Fibroblast of villous mesenchyme (primary cell): Measurements from ENCODE around the gene NR1D2. TPM values are rescaled to one million over a fixed set of nuclear protein-coding genes. Genes with fewer than 3 reads are reported as not detected.

Source experiments
- DNase-seq: peaks from one replicate; pipeline ENCODE4 v3.0.0-alpha.2; 2010; ENCODE audit warnings: low read depth
- H3K4me3 ChIP-seq: 2 replicates; pipeline ENCODE4 v1.5.1; 2011; ENCODE audit warnings: low read depth, mild to moderate bottlenecking, low read length
- total RNA-seq: library from RNA; depleted of rRNA; stranded (reverse); fragments of >200 nt; gene quantifications from 2 replicates; pipeline ENCODE4 v1.2.3, GENCODE V29; 2012
- TF ChIP-seq, protein P1 (sequence below): IDR thresholded peaks from 2 replicates; pipeline ENCODE4 v1.5.1; 2012; ENCODE audit warnings: low read depth, mild to moderate bottlenecking, low read length; ENCODE audit not compliant: insufficient read depth

NR1D2 gene
- total RNA-seq, 1 donor: 35.8 TPM

DNA sequence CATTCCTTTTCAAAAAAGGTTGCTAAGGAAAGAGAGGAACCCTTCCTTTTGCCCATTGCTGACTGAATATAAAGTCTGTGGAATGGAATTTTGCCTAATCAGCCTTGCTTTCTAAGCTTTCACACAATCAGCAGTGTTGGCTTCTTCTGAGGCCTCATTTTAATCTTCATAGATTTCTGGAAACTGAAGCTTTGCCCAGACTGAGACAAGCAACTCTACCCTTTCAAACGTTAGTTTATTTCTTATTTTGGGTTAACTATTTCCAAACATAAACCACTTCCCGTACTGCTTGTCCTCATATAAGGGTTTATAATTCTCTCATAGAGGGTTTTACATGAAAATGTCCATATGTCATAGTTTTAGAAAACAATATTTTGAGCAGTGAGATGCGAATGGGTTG is 82.9 kb downstream of the NR1D2 start:
- TF ChIP-seq, protein P1, sequence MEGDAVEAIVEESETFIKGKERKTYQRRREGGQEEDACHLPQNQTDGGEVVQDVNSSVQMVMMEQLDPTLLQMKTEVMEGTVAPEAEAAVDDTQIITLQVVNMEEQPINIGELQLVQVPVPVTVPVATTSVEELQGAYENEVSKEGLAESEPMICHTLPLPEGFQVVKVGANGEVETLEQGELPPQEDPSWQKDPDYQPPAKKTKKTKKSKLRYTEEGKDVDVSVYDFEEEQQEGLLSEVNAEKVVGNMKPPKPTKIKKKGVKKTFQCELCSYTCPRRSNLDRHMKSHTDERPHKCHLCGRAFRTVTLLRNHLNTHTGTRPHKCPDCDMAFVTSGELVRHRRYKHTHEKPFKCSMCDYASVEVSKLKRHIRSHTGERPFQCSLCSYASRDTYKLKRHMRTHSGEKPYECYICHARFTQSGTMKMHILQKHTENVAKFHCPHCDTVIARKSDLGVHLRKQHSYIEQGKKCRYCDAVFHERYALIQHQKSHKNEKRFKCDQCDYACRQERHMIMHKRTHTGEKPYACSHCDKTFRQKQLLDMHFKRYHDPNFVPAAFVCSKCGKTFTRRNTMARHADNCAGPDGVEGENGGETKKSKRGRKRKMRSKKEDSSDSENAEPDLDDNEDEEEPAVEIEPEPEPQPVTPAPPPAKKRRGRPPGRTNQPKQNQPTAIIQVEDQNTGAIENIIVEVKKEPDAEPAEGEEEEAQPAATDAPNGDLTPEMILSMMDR: no peak
- H3K4me3 ChIP-seq: no peak overlapping the region
- no peak for DNase-seq

Other genes with a start within 250 kb of the NR1D2 start
- gene UBE2E1, start 139.3 kb upstream of the NR1D2 start, total RNA-seq: 62.2 and 69.5 TPM in 2 replicates
- gene NKIRAS1, start 28.3 kb upstream of the NR1D2 start, total RNA-seq: 13.9 and 28.1 TPM in 2 replicates
- gene RPL15, start 28.2 kb upstream of the NR1D2 start, total RNA-seq: 1,700 and 1,935 TPM in 2 replicates